Muscle layer of colon (tissue), 2 donors: Measurements from ENCODE around the gene MYH10.
A peak's percentile ranks its signal among the peaks of the same experiment; 100 is the strongest.

Source experiments
- H3K27ac ChIP-seq: one replicate; pipeline ENCODE4 v1.7.0; 2013; ENCODE audit warnings: low read depth, mild to moderate bottlenecking, low read length, moderate library complexity
- H3K27me3 ChIP-seq, 2 donors: one replicate each; pipeline ENCODE4 v1.7.0; 2013; ENCODE audit warnings: low read length in 2 of 2, mild to moderate bottlenecking in 2 of 2; ENCODE audit not compliant: insufficient read depth in 2 of 2, control insufficient read depth in 1 of 2
- H3K36me3 ChIP-seq: one replicate; pipeline ENCODE4 v1.7.0; 2013; ENCODE audit warnings: mild to moderate bottlenecking, low read length; ENCODE audit not compliant: insufficient read depth
- H3K4me1 ChIP-seq: one replicate; pipeline ENCODE4 v1.7.0; 2013; ENCODE audit warnings: mild to moderate bottlenecking, low read length; ENCODE audit not compliant: insufficient read depth
- H3K4me3 ChIP-seq, 2 donors: one replicate each; pipeline ENCODE4 v1.7.0; 2013; ENCODE audit warnings: low read length in 2 of 2, low read depth in 1 of 2, mild to moderate bottlenecking in 1 of 2, moderate library complexity in 1 of 2
- H3K9ac ChIP-seq: one replicate; pipeline ENCODE4 v1.7.0; 2013; ENCODE audit warnings: low read length
- H3K9me3 ChIP-seq: one replicate; pipeline ENCODE4 v1.7.0; 2013; ENCODE audit warnings: mild to moderate bottlenecking, low read length
- donor health status: abdominal sarcoma.
- donor health status: Adenocarcinoma of cecum.

MYH10 gene

DNA sequence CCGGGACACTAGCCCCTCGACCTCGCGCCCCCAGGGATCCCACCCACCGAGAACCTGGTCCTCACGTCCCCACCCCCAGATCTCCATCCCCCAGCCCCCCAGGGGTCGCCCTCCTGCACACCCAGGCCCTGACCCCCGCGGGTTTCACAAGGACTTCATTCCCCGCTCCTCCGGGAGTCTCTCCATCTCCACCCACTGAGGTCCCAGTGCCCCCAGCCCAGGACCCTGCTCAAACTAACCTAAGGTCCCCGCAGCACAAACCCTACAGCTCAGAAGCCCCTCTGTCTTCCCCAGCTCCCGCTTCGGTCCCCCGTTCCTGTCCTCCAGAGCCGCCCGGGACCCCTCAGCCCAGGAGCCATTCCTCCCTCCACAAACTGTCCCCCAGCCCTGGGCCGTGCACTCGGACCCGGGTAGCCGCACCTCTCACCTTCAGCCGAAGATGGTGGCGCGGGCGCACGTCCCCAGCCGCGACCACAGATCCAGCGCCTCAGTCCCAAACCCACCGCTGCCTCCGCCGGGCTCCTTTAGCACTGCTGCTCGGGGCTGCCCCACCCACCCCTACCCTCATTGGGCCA, at the start of gene MYH10:
Gene MYH10, minus strand, starts transcription at position 499 of the 575 bp plus-strand sequence. CDS start 7,479 bp downstream, outside the sequence.
- Histone ChIP-seq H3K4me3 (peak within 1 kb of the TSS; percentile 78 to 81), H3K27me3 (no peaks in the 10 kb centered on the region), H3K27ac (peak within 1 kb of the TSS; percentile 82), H3K4me1 (peaks cover 12% of the 10 kb centered on the region), H3K9ac (peak within 1 kb of the TSS; percentile 39), H3K36me3 (no peaks in the 10 kb centered on the region), H3K9me3 (no peaks in the 10 kb centered on the region)

DNA sequence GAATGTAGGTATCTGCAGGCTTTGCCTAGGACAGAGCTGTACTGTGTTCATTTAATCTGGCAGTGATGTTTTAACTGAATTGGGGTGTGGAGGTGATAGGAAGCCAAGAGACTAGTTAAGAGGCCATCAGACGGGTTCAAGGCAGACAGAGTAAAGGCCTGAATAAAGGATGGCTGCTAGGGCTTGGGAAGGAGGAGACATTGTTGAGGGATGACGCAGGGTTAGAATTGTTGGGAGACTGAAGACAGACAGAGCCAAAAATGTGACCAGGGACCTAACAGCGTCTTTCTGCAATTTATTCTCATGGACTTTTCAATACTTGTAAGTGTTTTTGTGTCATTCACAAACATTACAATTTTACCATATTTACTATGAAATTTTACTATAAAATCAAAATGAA, 48.6 kb upstream of the MYH10 start:
- H3K9me3 ChIP-seq, result no peaks in the 10 kb centered on the region
- no peak overlapping the region for H3K9ac ChIP-seq
- no peaks in the 10 kb centered on the region for H3K27me3 ChIP-seq
- no peak overlapping the region for H3K27ac ChIP-seq
- H3K36me3 ChIP-seq, result no peaks in the 10 kb centered on the region
- H3K4me1 ChIP-seq, result peaks cover 26% of the 10 kb centered on the region
- no peak overlapping the region for H3K4me3 ChIP-seq

DNA sequence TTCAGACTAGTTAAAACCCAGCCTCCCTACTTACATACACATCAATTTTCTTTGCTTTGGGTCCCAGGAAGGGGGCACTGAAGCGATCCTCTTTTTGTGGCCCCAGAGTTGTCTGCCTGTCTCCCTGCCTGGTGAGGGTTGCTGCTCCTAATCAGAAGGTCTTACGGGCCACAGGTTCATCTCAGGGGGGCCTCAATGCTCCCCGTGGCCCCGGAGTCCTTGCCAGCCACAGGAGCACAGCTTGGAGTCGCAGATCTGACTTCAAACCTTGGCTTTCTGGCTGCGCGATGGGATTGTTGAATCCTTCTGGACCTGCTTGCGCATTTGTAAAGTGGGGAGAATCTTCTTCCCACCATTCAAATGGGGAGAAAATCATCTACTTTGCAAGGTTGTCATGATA, 44.8 kb upstream of the MYH10 start:
- no peaks in the 10 kb centered on the region for H3K9me3 ChIP-seq
- no peaks in the 10 kb centered on the region for H3K27me3 ChIP-seq
- no peaks in the 10 kb centered on the region for H3K36me3 ChIP-seq
- H3K4me3 ChIP-seq, result no peak overlapping the region
- no peak overlapping the region for H3K27ac ChIP-seq
- peaks cover 15% of the 10 kb centered on the region for H3K4me1 ChIP-seq
- no peak overlapping the region for H3K9ac ChIP-seq

DNA sequence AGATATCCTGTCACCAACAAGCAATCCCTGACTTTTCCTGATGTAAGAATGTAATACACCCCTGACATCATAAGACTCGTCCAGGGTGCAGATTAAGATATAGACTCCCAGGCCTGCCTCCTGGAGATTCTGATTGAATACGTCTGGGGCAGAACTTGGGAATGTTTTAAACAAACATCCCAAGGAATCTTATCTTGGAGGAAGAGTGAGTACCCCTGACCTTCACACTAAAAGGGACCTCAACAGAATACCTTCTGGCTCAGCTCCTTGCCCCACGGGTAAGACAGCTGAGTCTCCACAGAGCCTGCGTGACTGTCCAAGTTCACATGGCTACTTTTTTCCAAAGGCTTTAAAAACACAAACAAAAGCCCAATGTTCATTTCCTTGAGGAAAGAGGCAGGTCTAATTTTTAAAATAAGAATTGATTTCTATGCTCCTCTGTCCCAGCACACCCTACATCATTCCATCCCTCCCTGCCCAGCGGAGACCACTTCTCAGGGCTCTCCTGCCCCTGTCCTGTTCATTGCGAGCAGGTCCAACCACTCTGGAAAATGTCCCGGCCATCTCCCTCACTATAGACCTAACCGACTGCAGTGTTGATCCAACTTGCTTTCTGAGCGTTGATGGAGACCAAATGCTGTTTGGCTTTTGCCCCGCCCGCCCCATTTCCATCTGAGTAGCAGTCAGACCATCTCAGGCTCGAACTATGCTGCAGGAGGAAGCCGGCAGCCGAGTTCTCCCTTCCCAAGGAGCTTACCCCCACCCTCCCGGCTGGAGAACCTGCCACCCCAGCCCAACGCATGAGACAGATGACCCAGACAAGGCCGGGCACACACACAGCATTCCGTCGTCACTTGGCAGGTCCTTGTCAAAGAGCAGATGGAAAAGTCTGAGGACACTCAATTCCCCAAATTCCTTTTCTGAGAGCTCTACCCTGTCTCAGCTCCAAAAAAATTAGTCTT, 44.1 kb upstream of the MYH10 start:
- no peaks in the 10 kb centered on the region for H3K27me3 ChIP-seq
- no peaks in the 10 kb centered on the region for H3K9me3 ChIP-seq
- H3K4me1 ChIP-seq, result peaks cover 13% of the 10 kb centered on the region
- H3K27ac ChIP-seq, result no peak overlapping the region
- H3K9ac ChIP-seq, result no peak overlapping the region
- H3K36me3 ChIP-seq, result no peaks in the 10 kb centered on the region
- no peak overlapping the region for H3K4me3 ChIP-seq

DNA sequence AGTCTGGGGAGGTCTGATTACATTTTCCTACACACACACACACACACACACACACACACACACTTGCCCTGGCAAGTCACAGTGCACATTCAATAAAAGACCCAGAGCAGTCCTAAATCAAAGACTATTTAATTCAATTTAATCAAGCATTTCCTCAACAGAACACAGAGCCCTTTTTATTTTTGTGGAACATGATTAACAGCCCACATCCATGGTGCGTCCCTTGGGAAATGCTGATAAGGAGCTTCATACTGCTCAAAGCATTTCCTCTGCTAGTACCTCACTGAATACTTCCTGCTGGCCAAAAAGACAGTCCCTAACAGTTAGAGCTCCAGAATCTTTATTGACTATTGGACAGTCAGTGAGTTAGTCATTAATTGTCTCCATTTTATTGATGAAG, 43.1 kb upstream of the MYH10 start:
- Histone ChIP-seq H3K4me3 (no peak overlapping the region), H3K27ac (no peak overlapping the region), H3K9ac (no peak overlapping the region), H3K4me1 (peaks cover 13% of the 10 kb centered on the region), H3K36me3 (no peaks in the 10 kb centered on the region), H3K9me3 (no peaks in the 10 kb centered on the region), H3K27me3 (no peaks in the 10 kb centered on the region)

DNA sequence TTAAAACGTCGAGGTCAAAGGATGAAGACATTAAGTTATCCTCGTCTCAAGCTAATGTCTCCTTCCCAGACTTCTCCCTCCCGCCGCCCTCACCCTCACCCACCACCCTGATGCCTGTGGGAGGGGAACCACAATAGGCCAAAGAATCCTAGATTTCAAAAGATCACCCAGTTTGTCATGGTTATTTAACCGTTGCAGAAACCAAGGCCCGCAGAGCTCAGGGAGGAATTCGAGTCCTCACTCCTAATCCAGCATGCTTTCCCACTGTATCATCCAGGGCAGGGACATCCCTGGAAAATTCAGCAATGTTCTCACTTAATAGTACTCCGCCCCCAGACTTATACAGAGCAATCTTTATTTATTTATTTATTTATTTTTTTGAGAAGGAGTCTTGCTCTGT, 41.8 kb upstream of the MYH10 start:
- peaks cover 13% of the 10 kb centered on the region for H3K4me1 ChIP-seq
- H3K9me3 ChIP-seq, result no peaks in the 10 kb centered on the region
- H3K27ac ChIP-seq, result no peak overlapping the region
- no peaks in the 10 kb centered on the region for H3K36me3 ChIP-seq
- no peak overlapping the region for H3K4me3 ChIP-seq
- no peak overlapping the region for H3K9ac ChIP-seq
- H3K27me3 ChIP-seq, result no peaks in the 10 kb centered on the region

DNA sequence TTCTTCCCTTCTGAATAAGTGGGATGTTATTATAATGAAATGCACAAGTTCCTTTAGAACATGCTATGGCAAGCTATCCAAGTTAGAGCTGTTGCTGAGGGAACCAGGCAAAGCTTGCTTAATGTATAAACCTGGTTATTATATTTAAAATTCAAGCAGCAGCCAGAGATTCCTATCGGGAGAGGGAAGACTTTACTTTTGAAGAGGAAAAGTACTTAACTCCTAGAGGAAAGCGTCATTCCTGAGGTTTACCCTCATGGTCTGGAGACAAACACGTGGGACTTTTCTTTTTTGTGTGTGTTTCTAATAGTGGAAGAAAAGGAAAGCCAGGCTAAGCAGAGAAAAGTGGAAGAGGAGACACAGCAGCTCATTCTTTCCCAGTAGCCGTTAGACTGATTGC, 39.9 kb upstream of the MYH10 start:
- Histone ChIP-seq H3K4me3 (no peak overlapping the region), H3K9ac (no peak overlapping the region), H3K27me3 (no peaks in the 10 kb centered on the region), H3K36me3 (no peaks in the 10 kb centered on the region), H3K4me1 (peaks cover 12% of the 10 kb centered on the region), H3K9me3 (no peaks in the 10 kb centered on the region), H3K27ac (no peak overlapping the region)

DNA sequence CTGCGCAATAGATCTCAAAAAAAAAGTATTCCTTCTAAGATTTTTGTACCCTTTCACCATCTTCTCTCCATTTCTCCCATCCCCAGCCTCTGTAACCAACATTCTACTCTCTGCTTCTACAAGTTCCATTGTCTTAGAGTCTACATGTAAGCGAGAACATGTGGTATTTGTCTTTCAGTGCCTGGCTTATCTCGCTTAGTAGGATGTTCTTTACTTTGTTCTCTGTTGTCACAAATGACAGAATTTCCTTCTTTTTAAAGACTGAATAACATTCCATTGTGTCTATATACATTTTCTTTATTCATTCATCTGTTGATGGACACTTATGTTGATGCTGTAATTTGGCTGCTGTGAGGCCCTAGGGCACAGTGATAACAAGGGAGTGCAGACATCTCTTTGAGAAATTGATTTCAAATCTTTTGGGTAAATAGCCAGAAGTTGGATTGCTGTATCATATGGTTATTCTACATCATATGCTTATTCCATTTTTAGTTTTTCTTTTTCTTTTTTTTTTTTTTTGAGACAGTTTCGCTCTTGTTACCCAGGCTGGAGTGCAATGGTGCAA, 37.7 kb upstream of the MYH10 start:
- H3K4me1 ChIP-seq, result no peaks in the 10 kb centered on the region
- H3K9me3 ChIP-seq, result no peaks in the 10 kb centered on the region
- H3K4me3 ChIP-seq, result no peak overlapping the region
- H3K27ac ChIP-seq, result no peak overlapping the region
- H3K9ac ChIP-seq, result no peak overlapping the region
- H3K27me3 ChIP-seq, result no peaks in the 10 kb centered on the region
- no peaks in the 10 kb centered on the region for H3K36me3 ChIP-seq

DNA sequence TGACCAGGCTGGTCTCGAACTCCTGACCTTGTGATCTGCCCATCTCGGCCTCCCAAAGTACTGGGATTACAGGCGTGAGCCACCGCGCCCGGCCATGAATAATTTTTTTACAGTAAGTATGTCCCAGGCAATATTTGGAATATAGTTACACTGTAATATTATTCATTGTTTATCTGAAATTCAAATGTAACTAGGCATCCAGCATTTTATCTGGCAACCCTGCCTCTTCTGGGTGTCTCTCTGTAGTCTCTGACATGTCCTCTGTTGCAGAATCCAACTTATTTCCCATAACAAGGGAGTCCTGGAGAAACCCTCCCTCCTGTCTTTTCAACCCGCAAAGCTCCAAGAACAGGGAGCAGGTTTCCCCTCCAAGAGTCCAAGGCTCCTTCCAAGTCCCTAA, 36.9 kb upstream of the MYH10 start:
- H3K9me3 ChIP-seq, result no peaks in the 10 kb centered on the region
- H3K27me3 ChIP-seq, result no peaks in the 10 kb centered on the region
- no peak overlapping the region for H3K27ac ChIP-seq
- H3K4me3 ChIP-seq, result no peak overlapping the region
- no peak overlapping the region for H3K9ac ChIP-seq
- H3K36me3 ChIP-seq, result no peaks in the 10 kb centered on the region
- no peaks in the 10 kb centered on the region for H3K4me1 ChIP-seq

DNA sequence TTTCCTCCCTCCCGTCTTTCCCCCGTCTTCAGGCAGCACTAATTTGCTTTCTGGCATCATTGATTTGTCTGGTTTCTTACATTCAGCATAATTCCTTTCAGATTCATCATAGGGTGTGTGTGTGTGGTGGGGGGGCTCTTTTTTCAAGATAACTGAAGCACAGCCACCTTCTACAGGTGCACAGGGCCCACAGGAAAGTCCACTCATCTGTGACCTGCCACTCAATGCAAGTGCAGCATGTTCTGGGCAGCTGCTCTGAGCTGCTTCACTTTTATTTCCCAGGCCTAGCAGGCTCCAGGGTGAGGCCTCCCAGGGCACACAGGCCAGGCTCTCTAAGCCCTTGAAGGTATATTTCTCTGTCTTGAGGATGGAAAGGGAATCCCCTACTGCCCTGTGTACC, 35.2 kb upstream of the MYH10 start:
- H3K9ac ChIP-seq, result no peak overlapping the region
- H3K4me3 ChIP-seq, result no peak overlapping the region
- H3K27me3 ChIP-seq, result no peaks in the 10 kb centered on the region
- no peak overlapping the region for H3K27ac ChIP-seq
- H3K4me1 ChIP-seq, result no peaks in the 10 kb centered on the region
- no peaks in the 10 kb centered on the region for H3K9me3 ChIP-seq
- H3K36me3 ChIP-seq, result no peaks in the 10 kb centered on the region

DNA sequence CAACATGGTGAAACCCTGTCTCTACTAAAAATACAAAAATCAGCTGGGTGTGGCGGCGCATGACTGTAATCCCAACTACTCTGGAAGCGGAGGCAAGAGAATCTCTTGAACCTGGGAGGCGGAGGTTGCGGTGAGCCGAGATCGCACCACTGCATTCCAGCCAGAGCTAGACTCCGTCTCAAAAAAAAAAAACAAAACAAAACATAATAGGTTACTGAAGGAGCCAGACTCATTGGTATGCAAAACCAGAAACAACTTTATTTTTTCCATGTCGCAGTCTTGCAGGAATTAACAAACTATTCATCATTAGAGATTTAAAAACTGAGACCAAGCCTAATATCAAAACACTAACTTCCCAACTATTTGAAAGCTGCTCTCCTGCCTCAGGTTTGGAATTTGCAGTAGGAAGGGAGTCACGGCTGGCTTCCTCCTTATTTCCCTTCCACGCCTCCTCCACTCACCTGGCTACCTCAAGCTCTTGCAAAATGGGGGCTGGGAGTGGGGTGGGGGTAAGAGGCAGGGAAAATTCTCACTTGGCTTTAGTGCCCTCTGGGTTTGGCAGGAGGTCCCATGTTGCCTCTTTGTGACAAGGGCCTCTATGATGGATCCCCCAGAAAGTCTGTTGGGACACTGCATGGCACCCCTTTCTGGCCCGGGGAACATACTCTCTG, 34.1 kb upstream of the MYH10 start:
- Histone ChIP-seq H3K9ac (no peak overlapping the region), H3K9me3 (no peaks in the 10 kb centered on the region), H3K27ac (no peak overlapping the region), H3K36me3 (no peaks in the 10 kb centered on the region), H3K27me3 (no peaks in the 10 kb centered on the region), H3K4me3 (no peak overlapping the region), H3K4me1 (no peaks in the 10 kb centered on the region)
